NCI-H146 treated with DMSO at 0.1 percent for 48 hours (cell line): ENCODE measurements around the gene TMEM229B.

ENCODE experiments used
- DNase-seq: peaks from one replicate; lab custom pipeline; 2025; ENCODE audit not compliant: unreplicated experiment; lab: John Stamatoyannopoulos, UW

Gene TMEM229B

DNA sequence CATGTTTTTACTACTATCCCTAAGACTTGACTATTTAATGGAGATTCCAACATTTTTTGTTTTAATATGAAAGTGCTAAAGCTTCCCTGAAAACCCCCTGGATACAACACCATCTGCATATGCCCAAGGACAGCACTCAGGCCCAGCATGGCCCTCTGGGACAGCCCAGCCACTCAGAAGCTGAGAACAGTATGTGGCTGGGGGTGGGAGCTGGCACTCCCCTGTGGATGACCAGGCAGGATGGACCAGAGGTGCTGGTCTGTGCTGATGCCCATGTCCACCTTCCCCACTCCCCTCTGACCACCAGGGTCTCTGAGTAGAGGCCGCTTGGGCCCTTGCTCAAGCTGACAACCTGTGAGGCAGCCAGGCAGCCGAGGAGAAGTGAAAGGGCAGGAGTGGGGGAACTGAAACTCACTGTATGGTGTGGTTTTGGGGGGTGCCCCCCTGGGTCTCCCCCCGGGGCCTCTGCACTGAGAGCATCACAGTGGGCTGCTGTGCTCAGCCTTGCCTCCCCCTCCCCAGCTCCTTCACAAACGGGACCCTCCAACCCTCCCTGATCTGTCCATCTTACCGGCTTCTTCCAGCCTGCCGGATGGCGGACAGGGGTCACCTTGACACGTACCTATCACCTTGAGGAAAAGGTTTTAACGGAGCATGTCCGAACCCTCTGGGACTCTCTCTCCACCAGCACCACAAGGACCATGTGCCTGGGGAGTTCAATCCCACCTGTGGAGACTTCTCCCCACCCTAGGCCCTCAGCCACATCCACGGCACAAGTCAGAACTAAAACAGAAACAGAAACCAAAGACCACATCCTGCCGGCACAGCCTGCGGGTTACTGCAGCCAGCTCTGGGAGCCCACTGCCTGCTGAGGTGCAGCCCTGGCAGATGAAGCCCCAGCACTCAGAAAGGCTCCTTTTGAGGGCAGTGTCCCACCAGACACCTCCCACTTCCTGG, at the start of gene TMEM229B:
TSS of gene TMEM229B (minus strand) at position 785 of the 957 bp plus-strand sequence. CDS start 14,798 bp downstream, outside the sequence.
- DNase-seq: no peak

DNA sequence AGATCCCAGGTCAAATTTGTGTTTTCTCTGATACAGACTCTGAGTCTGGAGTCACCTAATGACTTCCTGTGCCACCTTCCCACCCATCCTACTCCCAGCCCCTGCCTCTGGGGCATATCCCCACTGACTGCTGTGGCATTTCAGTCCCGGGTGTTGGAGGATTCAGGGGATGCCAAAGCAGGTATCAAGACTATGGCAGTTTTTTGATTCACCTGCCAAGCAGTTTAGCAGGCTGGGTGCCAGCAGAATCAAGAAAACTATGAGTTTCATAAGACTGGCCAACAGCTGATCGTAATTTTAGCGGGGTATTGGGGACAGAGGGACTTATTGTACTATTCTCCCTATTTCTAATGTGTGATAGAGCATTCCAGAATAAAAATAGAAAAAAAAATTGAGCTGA, 49.2 kb upstream of the TMEM229B start:
- no peak for DNase-seq

DNA sequence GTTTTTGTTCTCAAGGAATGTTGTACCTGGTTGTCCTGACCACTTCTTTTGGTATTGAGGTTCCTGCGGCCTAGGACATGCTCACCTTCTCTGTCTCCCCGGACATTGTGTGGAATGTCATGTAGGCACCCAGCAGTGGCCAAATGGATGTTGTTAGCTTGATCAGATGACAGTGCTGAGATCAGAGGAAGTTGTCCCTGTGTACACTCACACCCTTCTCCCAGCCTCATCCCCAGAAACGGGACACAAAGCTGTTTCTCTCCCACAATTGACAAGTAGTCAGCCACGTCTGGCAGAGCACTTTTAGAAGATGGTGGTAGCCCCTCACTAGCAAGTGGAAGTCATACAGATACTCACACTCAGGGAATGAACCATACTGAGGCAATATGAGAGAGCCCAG, 47.6 kb upstream of the TMEM229B start:
- DNase-seq: no peak

DNA sequence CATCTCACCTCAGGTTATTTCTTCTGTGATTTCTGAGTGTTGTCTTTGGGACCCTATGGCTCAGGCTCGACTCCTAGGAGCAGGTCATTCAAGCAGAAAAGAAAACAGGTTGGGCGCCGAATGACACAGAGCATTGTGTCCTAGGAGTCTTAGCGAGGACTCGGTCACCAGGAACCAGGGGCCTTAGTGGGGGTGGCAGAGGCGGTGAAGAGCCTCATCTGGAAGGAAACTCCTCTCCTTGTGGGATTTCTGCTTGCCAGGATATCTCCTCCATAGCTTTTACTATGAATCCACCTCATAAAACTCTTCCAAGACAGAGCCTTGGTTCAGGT, 45.2 kb upstream of the TMEM229B start:
- DNase-seq: peak; percentile 24

DNA sequence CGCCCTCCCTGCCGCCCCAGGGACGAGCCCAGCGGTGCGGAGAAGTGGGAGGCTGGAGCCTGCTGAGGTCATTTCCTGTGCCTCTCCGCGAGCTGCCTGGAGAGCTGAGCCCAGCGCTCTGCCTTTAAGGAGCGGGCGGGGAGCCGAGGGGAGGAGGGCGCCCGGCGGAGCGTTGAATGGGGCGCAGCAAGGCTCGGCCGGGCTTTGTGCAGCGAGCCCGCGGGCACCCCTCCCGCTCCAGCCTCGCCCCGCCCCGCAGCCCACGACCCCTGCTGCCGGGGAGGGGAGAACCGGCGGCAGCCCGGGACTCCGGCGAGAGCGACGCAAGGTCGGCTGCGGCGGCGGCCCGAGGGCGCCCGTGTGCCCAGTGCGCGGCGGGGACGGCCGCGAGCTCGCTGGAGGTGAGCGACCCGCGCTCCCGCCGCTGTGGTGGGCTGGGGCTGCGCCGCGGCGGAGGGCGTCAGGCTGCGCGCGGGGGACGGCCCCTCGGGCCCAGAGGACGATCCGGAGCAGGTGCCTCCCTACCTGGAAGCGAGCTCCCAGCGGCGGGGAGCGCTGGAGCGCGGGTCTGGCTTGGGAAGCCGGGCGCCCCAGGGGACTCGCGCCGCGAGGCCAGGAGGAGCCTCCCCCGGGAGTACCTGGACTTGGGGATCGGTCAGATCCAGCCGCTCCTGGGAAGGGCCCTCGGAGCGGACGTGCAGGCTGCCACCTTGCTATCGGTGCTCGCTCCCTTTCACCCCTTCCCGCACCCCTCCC, 44.7 kb upstream of the TMEM229B start, which contains the start of gene PLEKHH1:
TSS of gene PLEKHH1 (plus strand) at position 293 of the 756 bp plus-strand sequence. CDS start 8,578 bp downstream, outside the sequence.
- peak; percentile 55 for DNase-seq

DNA sequence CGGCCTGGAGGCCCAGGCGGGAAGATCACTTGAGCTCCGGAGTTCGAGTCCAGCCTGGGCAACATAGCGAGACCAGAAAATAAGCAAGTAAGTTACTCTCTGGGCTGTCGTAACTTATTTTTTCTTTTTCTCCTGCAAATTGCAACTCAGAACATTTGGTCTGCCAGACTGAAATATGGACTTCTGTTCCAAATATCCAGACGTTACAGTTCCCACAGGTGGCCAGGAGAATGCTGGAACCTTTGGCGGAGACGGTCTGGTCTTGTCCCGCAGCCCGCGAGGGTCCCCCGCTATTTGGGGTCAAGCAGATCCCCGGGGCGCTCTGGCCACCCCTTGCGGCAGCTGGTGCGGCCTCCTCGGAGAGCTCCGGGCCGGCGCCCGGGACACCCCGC, 44.1 kb upstream of the TMEM229B start:
- no peak for DNase-seq

DNA sequence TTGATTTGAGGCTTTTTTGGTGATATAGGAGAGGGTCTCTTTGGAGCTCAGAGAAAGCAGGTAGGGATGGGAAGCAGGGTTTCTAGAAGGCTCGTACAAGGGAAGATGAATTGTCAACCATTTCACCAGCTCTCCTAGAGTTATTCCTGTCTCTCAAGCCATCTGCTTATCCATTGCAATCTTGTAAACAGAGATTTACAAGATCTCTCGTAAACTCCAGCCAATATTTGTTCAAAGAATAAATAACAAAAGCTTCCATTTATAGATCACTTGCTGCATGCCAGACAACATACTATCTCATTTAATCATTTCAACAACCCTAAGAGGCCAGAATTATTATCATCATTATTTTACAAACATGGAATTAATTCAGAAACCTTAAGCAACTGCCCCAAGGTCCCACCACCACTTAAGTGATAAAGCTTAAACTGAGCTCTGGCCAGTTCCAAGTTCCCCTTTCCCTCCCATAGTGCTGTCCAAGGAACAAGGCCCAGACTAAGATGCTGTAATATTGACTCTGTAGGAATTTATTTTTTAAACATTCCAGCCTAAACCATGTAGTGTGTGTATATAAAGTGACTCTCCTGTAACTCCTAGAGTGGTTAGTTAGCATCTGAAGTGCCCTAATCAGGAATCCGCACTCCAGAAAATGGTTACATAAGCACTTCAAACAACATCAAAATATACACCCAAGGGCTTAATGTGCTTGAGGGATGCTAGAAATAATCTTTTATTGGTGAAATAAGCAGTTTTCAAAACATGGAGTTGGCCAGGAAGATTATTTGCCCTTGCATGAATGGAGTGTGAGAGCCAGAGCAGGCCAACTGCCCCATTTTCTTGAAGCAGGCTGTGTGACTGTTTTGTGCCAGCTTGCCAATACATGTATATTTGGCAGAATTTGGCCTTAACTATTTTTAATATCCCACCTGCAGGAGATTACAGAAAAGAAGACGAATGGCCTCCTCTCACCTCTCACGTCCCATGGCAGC, 41.7 kb upstream of the TMEM229B start:
- no peak for DNase-seq

DNA sequence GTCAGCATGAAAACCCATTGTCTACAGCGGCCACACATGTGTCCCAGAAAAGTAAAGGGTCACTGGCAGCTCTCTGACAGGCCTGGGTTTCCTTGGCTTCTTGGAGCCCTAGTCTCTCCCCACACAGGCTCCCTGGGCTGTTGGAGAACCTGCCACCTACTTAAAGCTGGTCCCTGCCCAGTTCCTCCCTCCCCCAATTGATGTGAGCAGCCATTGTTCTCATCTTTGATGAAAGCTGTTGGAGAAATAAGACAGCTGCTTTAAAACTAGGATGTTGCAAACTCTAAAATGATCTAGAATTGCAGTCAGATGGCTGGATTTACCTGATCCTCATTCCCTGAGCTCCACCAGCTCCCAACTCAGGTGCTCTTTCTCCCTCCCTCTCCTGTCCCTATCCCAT, 39.8 kb upstream of the TMEM229B start:
- DNase-seq: no peak

DNA sequence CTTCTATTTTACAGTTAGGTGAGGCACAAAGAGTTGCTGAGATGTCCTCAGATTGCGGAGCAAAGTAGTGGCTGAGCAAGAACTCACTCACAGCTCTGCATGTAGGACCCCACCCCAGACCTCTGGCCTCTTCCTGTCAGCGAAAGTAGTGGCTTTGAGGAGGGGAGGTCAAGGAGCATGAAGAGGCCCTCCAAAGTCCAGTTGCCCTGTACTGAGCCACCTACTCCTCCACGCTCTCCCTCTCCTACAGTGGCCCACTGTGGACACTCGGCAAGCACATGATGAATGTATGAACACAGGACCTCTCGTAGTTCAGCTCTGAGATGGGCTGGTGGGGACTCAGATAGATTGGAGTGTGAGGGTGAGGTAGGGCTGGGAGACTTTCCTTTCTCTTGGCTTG, 39.2 kb upstream of the TMEM229B start:
- no peak for DNase-seq

DNA sequence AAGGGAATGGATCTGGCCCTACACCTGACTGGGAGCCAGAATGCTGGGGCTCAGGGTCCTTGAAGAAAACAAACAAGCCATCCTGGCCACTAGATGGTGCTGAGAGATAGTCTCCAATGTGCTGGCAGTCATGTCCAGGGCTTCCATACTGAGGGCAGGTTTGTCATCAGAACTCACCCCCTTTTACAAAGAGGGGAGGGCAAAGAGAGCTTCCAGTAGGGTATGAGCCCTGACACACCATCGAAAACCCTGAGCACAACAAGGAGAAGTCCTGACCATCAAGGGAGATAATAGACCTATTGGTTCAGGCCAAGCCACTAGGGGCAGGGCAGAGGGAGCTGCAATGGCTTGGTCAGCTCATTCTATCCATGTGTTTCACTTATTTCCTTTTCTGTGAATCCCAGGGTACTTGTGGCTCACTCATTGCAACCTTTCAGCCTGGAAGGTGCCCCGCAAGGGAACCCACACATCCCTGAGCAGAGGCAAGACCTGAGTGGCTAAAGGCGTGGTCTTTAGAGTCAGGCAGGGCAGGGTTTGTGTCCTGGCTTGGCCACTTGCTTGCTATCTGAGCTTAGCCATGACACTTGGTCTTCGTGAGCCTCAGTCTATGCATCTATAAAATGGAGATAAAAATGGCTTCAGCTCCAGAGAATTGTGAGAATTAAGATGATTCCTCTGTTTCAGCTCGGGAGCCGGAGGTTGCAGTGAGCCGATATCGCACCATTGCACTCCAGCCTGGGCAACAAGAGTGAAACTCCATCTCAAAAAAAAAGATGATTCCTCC, 38.3 kb upstream of the TMEM229B start:
- peak; percentile 18 for DNase-seq

DNA sequence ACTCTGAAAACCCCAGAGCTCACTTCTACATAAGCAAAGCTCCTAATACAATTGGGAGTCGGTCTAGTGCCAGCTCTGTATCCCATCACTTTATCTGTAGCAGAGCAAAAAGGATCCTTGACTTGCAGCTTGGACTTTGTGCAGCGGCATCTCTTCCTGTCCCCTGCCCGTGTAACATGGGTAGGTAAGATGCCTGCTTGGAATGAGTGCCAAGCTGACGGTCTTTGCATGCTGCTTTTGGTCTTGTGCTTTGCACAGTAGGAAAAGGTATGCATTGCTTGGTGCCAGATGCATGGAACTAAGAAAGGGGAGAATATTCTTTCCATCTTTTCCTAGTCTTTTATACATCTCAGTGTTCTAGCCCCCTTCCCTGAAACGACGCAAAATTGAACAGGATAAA, 37.7 kb upstream of the TMEM229B start:
- DNase-seq: no peak

DNA sequence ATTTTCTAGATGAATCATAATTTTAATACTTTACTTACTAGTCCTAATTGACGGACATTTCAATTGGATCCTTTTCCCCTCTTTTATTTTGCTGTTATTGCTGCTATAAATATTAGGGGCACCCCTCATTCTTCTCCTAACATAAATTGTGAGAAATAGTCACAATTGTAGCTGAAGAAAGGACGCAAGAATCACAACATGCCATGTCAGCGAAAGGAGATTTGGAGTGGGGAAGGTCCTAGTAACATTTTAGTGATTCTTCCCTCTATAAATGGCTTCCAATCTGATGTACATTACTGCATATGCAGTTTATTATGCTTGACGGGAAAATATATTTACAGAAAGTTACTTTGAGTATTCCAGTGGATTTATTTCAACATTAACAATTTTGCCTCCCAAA, 36.9 kb upstream of the TMEM229B start:
- DNase-seq: no peak

DNA sequence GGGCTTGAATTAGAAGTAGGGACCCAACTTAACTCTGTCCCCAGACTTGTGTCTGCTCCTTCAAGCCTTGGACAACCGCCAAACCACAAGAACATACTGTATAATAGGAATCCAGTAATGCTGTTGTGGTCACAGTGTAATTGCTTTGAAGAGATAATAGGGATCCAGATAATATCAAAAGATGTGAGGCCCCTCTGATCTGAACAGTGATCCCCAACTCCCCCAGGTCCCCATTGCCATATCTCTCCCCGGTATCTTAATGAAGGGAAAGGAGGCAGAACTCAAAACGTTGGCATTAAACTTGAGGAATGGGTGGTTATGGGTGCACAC, 36.1 kb upstream of the TMEM229B start:
- DNase-seq: no peak

DNA sequence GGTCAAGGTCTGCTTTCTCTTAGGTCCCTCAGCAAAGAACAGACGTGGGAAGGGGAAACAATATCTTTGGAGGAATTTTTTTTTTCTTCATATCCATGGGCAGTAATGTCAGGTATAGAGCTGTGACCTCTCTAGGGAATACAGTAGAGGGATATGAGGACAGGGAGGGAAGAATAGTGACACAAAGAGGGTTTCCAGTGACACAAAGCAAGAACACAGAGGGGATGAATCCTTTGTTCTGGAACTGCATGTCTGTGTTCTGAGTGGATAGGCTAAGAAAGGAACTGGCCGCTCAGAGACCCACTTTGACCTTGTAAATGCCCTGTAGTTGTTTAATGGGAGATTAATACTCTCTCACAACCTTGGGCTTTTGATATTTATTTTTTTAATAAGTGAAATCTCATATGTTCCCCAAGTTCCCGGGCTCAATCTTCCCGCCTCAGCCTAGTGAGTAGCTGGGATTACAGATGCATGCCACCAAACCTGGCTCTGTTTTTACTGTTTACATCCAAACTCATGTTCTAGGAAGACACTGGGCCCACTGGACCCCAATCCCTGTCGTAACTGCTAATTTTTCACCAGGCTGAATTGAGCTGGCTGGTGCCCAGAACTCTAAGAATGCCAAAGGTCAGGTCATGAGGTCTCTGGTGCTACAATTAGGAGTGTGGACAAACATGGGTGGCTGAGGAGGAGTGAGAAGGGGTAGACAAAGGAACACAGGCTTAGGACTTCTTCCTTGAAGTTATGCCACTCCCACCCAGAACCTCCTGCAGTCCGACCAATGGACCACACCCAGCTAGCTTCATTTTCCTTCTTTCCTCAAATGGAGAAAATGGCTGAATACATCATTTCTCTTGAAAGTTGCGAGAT, 35.5 kb upstream of the TMEM229B start:
- no peak for DNase-seq

DNA sequence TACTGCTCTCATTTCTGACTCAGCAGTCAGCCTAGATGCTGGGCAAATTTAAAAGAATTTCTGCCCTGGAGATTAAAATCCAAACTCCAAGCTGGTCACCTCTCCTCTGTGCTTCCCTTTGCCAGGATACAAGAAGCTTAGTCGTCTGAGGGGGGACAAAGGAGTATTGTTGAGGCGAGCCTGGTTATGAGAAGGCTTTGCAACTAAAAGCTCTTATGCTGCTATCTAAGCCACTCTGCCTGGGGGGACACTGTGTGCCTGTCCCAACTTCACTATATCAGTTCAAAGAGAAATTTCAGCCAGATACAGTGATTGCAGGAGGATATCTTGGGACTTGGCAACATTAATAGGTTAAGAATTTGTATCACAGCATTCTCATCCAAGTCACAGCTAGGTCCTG, 33.7 kb upstream of the TMEM229B start:
- no peak for DNase-seq

DNA sequence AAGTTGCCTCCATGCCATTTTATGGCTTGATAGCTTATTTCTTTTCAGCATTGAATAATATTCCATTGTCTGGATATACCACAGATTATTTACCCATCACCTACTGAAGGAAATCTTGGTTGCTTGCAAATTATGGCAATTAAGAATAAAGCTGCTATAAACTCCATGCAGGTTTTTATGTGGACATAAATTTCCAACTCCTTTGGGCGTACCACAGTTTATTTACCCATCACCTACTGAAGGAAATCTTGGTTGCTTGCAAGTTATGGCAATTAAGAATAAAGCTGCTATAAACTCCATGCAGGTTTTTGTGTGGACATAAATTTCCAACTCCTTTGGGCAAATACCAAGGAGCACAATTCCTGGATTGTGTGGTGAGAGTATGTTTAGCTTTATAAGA, 32.0 kb upstream of the TMEM229B start:
- no peak for DNase-seq

DNA sequence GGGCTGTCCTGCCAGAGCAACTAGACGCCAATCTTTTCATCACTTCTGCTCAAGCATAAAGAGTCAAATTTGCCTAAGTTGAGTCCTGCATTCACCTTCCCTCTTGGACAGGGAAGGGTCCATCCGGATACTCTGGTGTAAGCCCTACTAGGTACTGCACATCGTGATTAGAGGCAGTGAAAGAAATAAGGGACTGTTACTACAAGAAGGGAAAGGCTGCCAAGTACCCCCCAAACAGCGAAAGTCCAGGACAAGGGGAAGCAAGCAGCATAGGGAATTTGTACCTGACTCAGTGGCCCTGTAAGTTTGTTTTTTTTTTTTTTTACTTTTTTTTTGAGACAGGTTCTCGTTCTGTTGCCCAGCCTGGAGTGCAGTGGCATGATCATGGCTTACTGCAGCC, 30.9 kb upstream of the TMEM229B start:
- no peak for DNase-seq

DNA sequence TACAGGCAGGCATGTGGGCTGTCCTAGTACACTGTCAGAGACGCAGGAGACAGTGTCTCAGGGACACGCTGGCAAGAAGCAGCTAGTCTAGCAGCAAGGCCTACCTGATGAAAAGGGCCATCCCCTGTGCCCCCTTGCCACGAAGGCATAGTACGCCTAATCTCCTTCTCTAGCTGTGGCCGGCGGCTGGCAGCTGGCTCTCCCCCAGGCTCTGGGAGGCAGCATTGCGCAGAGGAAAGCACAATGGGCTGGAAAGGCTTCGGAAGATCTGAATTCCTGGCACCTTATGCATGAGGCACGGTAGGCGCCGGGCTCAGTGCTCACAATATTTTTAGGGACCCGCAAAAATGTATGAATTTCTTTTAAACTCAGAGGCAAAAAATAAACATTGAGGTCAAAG, 28.6 kb upstream of the TMEM229B start:
- no peak for DNase-seq

DNA sequence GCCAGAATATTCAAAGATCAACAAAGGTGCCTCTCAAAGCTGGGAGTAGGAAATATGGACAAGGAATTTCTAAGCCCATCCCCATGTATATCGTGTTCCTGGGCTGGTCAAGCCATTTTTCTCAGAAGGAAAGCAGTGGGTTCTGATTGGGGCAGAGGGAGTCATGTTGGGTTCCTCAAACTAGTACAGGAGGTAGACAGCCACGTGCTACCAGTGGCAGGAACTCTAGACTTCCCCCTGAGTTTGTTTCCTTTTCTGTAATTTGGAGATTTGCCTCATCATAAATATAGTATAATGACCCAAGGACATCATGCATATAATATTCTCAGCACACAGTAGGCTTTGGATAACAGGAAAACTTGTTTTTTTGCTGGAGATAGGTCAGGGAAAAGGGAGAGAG, 28.2 kb upstream of the TMEM229B start:
- no peak for DNase-seq
